GM19372 (cell line): Measurements from ENCODE around the gene FRMPD1.

ENCODE experiments used
- ATAC-seq: cut with Tn5 transposase; IDR thresholded peaks from one replicate; pipeline ENCODE4 v1.9.1; 2021; ENCODE audit warnings: mild to moderate bottlenecking, low read depth, moderate library complexity; ENCODE audit not compliant: unreplicated experiment

The FRMPD1 gene

GRCh38 chr9:37632479-37632878 lies 18.3 kb upstream of the FRMPD1 start:
- no peak for ATAC-seq

DNA sequence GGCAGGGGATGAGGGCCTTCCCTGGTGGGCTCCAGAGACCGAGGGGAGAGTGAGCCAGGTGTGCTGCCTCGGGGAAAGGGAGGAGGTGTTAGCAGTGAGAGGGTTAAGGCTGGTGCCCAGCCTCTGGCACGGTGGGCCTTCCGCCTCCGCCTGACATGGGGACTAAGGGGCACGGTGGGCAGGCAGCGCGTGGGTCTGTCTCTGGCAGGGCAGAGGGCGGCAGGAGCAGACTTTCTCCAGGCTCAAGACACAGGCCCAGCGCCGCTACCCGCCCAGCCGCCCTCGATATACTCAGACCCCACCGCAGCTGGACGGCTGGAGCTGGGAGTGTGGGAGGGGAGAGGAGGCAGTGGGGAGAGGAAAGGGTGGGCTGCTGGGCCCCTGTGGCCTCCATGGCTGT lies 14.9 kb upstream of the FRMPD1 start:
- no peak for ATAC-seq

- no peak for ATAC-seq
Measured at GRCh38 chr9:37636511-37637448, 14.0 kb upstream of the FRMPD1 start.

GRCh38 chr9:37639109-37639762 lies 11.5 kb upstream of the FRMPD1 start:
- no peak for ATAC-seq

DNA sequence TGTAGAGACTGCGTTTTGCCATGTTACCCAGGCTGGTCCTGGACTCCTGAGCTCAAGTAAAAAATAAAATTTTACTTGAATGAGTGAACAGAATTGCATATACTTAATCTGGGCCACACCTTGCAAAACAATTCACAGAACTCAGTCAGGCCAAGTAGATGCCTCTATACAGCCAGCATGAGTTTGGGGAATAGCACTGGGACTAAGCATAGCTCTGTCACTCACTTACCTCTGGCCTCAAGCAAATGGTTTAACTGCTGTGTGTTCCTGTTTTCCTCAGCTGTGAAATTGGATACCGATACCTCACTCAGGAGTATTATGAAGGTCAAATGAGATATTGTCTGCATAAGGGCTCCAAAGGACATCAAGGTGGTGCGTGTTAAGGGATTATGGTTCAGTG lies 10.9 kb upstream of the FRMPD1 start:
- ATAC-seq: no peak

DNA sequence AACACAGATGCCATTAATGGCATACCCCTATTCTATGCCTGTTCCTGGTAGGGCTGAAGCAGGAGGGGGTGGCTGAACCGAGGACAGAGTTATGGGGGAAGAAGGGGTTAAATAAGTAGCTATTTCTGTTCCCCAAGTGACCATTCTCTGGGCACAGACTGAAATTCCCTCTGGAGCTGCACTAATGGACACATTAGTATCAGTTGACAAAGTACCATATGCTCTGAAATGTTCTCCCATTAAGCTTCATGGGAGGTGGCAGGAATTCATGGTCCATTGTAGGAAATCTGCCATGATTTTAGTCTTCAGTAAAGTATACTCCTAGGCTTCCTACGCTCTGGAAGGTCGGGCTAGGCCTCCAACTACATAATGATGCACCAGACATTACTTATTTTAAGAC lies 10.5 kb upstream of the FRMPD1 start:
- no peak for ATAC-seq

DNA sequence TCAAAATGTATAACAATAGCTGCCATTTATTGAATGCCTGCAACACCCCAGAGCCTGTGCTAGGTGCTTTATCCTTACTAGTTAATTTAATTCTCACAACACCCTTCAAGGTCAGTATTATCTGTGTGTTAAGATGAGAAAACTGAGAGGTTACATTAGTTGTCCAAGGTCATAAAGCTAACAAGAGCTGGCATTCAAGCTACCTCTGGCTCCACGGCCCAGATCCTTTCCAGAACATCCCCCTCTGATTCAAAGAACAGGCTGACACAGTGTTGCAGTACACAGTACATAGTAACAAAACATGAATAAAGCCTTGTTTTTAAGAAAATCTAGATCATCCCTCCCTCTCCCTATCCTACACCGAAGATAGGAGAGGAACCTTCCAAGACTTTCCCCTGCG lies 9.4 kb upstream of the FRMPD1 start:
- no peak for ATAC-seq

- no peak for ATAC-seq
Measured at GRCh38 chr9:37643214-37643613, 7.5 kb upstream of the FRMPD1 start.

- no peak for ATAC-seq
Measured at GRCh38 chr9:37645903-37646506, 4.7 kb upstream of the FRMPD1 start.

DNA sequence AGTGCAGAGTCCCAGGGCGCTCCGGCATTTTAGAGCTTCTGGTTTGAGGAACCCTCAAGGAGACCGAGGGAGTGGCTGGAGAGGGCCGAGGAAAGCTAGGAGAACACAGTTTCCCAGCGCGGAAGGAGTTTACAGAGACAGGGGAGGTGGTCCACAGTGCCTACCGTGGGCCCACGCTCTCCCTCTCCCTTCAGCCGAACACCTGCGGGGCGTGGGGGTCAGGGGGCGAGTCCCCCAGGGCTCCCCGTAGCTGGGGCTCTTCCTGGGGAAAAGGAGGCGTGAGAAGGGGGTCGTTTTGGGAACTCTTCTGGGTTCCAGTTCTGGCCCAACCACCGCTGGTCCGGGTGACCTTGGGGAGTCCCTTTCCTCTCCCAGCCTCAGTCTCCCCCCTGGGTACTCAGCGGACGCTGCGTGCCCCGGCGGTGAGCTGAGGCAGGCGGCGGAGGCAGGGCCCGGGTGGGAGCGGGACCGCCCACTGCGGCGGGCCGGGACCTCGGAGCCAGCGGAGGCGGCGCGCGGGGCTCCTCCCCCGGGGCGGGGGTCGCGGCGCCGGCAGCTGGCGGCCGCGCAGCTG lies 368 bp upstream of the FRMPD1 start:
- ATAC-seq: no peak

DNA sequence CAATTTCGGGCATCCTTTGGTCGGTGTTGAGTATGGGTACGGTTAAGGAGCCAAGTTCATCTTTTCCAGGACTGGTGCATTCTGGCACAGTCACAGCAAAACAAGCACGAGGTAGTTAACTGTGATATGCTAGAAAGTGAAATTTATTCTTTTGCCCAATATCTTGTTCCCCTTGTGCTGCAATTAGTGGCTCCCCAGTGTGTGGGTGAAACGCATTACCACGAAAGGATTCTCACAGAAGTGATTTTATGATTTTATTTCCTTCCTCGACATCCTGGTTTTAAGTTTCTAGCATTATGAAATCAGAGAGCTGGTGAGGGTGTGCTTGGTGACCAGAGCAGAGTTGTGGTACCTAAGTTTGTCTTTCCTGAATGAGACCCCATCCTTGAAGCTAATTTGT lies 1.5 kb downstream of the FRMPD1 start:
- ATAC-seq: no peak

DNA sequence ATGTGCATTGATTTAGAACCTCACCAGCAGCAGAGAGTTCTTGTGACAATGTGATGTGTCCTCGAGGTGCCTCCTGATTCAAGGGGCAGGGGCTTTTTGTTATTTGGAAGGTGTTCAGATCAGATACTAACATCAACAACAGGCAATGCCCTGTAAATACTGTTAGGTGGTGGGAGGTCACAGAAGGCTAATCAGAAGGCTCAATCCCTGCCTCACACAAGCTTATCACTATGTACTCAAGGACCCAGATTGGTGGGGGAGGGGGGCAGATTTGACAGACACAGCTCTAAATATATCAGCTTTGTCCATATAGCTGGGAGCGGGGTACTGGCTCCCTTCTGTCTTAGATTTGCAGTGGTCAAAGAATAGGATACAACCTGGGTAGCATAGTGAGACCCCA lies 2.6 kb downstream of the FRMPD1 start:
- ATAC-seq: no peak

- ATAC-seq: no peak
Measured at GRCh38 chr9:37656936-37657335, 6.2 kb downstream of the FRMPD1 start.

GRCh38 chr9:37660691-37661090 lies 9.9 kb downstream of the FRMPD1 start:
- no peak for ATAC-seq

GRCh38 chr9:37663926-37664325 lies 13.2 kb downstream of the FRMPD1 start:
- no peak for ATAC-seq

- no peak for ATAC-seq
Measured at GRCh38 chr9:37667706-37668105, 17.0 kb downstream of the FRMPD1 start.

DNA sequence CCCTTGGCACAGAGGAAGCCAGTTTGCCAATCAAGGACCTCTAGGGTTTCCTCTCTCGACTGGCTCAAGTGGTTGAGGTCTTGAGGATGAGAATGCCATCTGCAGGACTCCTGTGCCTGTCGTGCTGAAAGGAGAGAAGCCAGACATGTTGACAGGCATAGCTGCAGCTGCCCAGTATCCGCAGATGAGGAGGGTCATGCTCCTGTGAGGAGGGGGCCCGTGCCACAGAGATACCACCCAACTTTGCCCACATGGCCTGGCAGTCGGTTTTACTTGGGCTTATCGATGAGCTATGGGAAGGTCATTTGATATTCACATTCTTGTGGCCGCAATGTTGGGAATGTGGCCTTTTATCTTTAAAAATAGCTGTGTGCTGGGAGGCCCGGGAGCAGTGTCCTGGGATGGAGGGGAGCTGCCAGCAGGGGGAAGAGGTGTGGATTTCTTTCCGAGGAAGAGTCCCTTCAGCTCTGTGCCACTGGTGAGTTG lies 17.4 kb downstream of the FRMPD1 start:
- ATAC-seq: no peak

- ATAC-seq: no peak
Measured at GRCh38 chr9:37669232-37669631, 18.5 kb downstream of the FRMPD1 start.

- no peak for ATAC-seq
Measured at GRCh38 chr9:37675661-37676060, 24.9 kb downstream of the FRMPD1 start.

DNA sequence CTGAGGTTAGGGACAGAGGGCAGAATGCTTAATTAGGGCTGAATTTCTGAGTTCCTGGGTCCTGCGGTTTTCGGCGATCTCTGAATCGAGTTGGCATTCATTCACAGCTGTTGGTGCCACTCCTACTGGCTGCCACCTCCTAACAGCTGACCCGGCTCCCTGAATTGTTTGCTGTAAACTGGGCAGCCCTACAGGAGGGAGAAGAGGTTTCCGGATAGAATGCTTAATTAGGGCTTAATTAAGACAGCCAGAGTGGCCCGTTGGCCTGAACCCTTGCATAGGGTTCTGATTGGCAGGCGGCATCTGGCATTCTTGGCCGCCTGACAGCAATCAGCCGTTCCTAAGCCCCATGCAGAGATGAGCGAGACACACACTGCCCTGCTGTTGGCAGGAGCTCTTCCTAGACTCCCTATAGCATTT lies 25.7 kb downstream of the FRMPD1 start:
- ATAC-seq: no peak

GRCh38 chr9:37677435-37677834 lies 26.7 kb downstream of the FRMPD1 start:
- ATAC-seq: no peak
